K562 (cell line): ENCODE data around the gene CCT3. TPM values are rescaled to one million over a fixed set of nuclear protein-coding genes. Genes with fewer than 3 reads are reported as not detected.

Experiments used
- DNMT1 ChIP-seq: fragments of 450-650 bp; IDR thresholded peaks from 2 replicates; pipeline ENCODE4 v1.6.1; 2016; ENCODE audit warnings: antibody characterized with exemption, mild to moderate bottlenecking
- ILK ChIP-seq: fragments of 450-650 bp; IDR thresholded peaks from 2 replicates; pipeline ENCODE4 v1.6.1; 2016; ENCODE audit warnings: missing genetic modification characterization, low read depth, mild to moderate bottlenecking, missing compliant biosample characterization, moderate library complexity, borderline replicate concordance
- NR2C2 ChIP-seq, 2 experiments: fragments of 200-800 bp in 1 of 2; sonication (Bioruptor generic) in 1 of 2; sonication (generic) in 1 of 2; formaldehyde crosslinking in 1 of 2; IDR thresholded peaks; 2 replicates each; pipeline versions ENCODE4 v1.6.1 to v1.8.0; 2016 to 2022; ENCODE audit warnings: mild to moderate bottlenecking in 1 of 2, missing compliant biosample characterization in 1 of 2, missing genetic modification characterization in 1 of 2, missing genetic modification reagents in 1 of 2
- PCBP2 ChIP-seq: fragments of 200-400 bp; formaldehyde crosslinking; IDR thresholded peaks from 2 replicates; pipeline ENCODE4 v1.6.1; 2018; ENCODE audit warnings: low read length, low read depth, mild to moderate bottlenecking, moderate library complexity; ENCODE audit not compliant: poor library complexity, severe bottlenecking
- POLR3G ChIP-seq: IDR thresholded peaks from 2 replicates; pipeline ENCODE4 v1.6.1; 2011; ENCODE audit not compliant: insufficient read length, insufficient replicate concordance; ENCODE audit errors: extremely low read depth
- RBM22 ChIP-seq: fragments of 200-400 bp; formaldehyde crosslinking; IDR thresholded peaks from 2 replicates; pipeline ENCODE4 v1.6.1; 2018; ENCODE audit warnings: low read length, low read depth; ENCODE audit not compliant: poor library complexity, severe bottlenecking
- SMARCE1 ChIP-seq: fragments of 450-650 bp; IDR thresholded peaks from 2 replicates; pipeline ENCODE4 v1.7.1; 2016; ENCODE audit warnings: mild to moderate bottlenecking
- TAF1 ChIP-seq: IDR thresholded peaks from 2 replicates; pipeline ENCODE4 v1.6.1; 2011; ENCODE audit warnings: mild to moderate bottlenecking, low read length, moderate library complexity; ENCODE audit not compliant: insufficient read depth, control insufficient read depth, severe bottlenecking; ENCODE audit errors: extremely low read depth
- ZNF785 ChIP-seq: fragments of 250-450 bp; sonication (Bioruptor Pico); IDR thresholded peaks from 2 replicates; pipeline ENCODE4 v1.4.0; 2020; ENCODE audit warnings: mild to moderate bottlenecking
- polyA plus RNA-seq, 8 experiments: library from polyadenylated mRNA; depleted of rRNA in 4 of 8; stranded (reverse) in 5 of 8; unstranded in 3 of 8; fragments of >200 nt; fragmentation: Nextera tagmentation in 2 of 8; fragmentation: Illumina TruSeq in 1 of 8; extraction: Ambion mirVana in 2 of 8; extraction: Trizol in 1 of 8; gene quantifications; 2 replicates each; pipeline versions ENCODE4 v1.2.1 to v1.2.3, GENCODE V29; 2011 to 2014; ENCODE audit warnings: inconsistent platforms in 1 of 8, missing spikeins in 1 of 8
- total RNA-seq, 7 experiments: library from RNA; depleted of rRNA in 6 of 7; stranded (reverse); fragments of >200 nt in 6 of 7; fragmentation: Illumina TruSeq in 2 of 7; extraction: Trizol in 2 of 7; gene quantifications; 2 replicates each; pipeline versions ENCODE4 v1.2.1 to v1.2.3, GENCODE V29; 2011 to 2021; ENCODE audit warnings: low replicate concordance in 1 of 7
- TF ChIP-seq, protein P1 (sequence below), 2 experiments: fragments of 450-650 bp in 1 of 2; sonication (generic) in 1 of 2; formaldehyde crosslinking in 1 of 2; IDR thresholded peaks; 2 replicates each; pipeline versions ENCODE4 v1.7.1 to v1.9.0; 2016 to 2022; ENCODE audit warnings: inconsistent platforms in 1 of 2, mild to moderate bottlenecking in 1 of 2, missing genetic modification reagents in 1 of 2
- TF ChIP-seq, protein P2 (sequence below): fragments of 150-350 bp; conservative IDR thresholded peaks from 2 replicates; pipeline ENCODE4 v1.6.1; 2014; ENCODE audit warnings: low read length
- TF ChIP-seq, protein P3 (sequence below): fragments of 450-650 bp; conservative IDR thresholded peaks from 2 replicates; pipeline ENCODE4 v1.6.1; 2016; ENCODE audit warnings: missing genetic modification characterization, low read depth, mild to moderate bottlenecking, control low read depth, missing compliant biosample characterization

Gene CCT3
- total and polyA plus RNA-seq, 9 of the 15 experiments (the other 6 are each of a cell fraction or from before 2014, with no cell fraction given): 475 to 1,167 (median 610) TPM

DNA sequence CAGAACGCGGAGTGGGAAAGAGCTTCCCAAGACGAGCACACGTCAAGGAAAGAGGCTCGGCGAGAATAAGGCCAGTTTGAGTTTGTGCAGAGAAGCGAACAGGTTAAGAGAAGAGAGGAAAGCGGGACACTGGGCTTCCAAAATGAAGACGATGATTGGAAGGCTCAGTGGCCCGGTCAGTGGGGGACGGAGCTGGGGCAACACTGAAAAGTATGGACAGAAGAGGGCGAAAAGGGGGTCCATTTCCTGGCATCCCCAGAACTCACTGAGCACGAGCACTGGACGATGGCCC, 258 bp downstream of the CCT3 start (continued):
- TF ChIP-seq, protein P1, sequence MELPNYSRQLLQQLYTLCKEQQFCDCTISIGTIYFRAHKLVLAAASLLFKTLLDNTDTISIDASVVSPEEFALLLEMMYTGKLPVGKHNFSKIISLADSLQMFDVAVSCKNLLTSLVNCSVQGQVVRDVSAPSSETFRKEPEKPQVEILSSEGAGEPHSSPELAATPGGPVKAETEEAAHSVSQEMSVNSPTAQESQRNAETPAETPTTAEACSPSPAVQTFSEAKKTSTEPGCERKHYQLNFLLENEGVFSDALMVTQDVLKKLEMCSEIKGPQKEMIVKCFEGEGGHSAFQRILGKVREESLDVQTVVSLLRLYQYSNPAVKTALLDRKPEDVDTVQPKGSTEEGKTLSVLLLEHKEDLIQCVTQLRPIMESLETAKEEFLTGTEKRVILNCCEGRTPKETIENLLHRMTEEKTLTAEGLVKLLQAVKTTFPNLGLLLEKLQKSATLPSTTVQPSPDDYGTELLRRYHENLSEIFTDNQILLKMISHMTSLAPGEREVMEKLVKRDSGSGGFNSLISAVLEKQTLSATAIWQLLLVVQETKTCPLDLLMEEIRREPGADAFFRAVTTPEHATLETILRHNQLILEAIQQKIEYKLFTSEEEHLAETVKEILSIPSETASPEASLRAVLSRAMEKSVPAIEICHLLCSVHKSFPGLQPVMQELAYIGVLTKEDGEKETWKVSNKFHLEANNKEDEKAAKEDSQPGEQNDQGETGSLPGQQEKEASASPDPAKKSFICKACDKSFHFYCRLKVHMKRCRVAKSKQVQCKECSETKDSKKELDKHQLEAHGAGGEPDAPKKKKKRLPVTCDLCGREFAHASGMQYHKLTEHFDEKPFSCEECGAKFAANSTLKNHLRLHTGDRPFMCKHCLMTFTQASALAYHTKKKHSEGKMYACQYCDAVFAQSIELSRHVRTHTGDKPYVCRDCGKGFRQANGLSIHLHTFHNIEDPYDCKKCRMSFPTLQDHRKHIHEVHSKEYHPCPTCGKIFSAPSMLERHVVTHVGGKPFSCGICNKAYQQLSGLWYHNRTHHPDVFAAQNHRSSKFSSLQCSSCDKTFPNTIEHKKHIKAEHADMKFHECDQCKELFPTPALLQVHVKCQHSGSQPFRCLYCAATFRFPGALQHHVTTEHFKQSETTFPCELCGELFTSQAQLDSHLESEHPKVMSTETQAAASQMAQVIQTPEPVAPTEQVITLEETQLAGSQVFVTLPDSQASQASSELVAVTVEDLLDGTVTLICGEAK (IDR thresholded peaks at IDR 0.05): no peak; the same call in 1 of the 2 replicates
- TF ChIP-seq, protein P1 (CRISPR knock-in tag; IDR thresholded peaks at IDR 0.05): no peak
- TF ChIP-seq DNMT1 (no peak), SMARCE1 (peak; percentile 53; the same call in 1 of the 2 replicates), RBM22 (no peak), ILK (no peak), TAF1 (no peak), POLR3G (no peak), PCBP2 (no peak), ZNF785 (CRISPR knock-in tag) (no peak), NR2C2 (CRISPR knock-in tag; IDR thresholded peaks at IDR 0.05) (no peak; the same call in 1 of the 2 replicates), NR2C2 (tag; IDR thresholded peaks at IDR 0.05) (no peak)
- TF ChIP-seq, protein P2, sequence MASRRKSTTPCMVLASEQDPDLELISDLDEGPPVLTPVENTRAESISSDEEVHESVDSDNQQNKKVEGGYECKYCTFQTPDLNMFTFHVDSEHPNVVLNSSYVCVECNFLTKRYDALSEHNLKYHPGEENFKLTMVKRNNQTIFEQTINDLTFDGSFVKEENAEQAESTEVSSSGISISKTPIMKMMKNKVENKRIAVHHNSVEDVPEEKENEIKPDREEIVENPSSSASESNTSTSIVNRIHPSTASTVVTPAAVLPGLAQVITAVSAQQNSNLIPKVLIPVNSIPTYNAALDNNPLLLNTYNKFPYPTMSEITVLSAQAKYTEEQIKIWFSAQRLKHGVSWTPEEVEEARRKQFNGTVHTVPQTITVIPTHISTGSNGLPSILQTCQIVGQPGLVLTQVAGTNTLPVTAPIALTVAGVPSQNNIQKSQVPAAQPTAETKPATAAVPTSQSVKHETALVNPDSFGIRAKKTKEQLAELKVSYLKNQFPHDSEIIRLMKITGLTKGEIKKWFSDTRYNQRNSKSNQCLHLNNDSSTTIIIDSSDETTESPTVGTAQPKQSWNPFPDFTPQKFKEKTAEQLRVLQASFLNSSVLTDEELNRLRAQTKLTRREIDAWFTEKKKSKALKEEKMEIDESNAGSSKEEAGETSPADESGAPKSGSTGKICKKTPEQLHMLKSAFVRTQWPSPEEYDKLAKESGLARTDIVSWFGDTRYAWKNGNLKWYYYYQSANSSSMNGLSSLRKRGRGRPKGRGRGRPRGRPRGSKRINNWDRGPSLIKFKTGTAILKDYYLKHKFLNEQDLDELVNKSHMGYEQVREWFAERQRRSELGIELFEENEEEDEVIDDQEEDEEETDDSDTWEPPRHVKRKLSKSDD: no peak
- TF ChIP-seq, protein P3, sequence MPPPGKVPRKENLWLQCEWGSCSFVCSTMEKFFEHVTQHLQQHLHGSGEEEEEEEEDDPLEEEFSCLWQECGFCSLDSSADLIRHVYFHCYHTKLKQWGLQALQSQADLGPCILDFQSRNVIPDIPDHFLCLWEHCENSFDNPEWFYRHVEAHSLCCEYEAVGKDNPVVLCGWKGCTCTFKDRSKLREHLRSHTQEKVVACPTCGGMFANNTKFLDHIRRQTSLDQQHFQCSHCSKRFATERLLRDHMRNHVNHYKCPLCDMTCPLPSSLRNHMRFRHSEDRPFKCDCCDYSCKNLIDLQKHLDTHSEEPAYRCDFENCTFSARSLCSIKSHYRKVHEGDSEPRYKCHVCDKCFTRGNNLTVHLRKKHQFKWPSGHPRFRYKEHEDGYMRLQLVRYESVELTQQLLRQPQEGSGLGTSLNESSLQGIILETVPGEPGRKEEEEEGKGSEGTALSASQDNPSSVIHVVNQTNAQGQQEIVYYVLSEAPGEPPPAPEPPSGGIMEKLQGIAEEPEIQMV (tag): no peak
